ENCODE data around the gene ZNF747. TPM values are rescaled to one million over a fixed set of nuclear protein-coding genes. Genes with fewer than 3 reads are reported as not detected.
A peak's percentile ranks its signal among the peaks of the same experiment; 100 is the strongest.

Gene ZNF747
- total RNA-seq, 2 donors from 2014 or later, result 15.5 to 17.1 TPM

DNA sequence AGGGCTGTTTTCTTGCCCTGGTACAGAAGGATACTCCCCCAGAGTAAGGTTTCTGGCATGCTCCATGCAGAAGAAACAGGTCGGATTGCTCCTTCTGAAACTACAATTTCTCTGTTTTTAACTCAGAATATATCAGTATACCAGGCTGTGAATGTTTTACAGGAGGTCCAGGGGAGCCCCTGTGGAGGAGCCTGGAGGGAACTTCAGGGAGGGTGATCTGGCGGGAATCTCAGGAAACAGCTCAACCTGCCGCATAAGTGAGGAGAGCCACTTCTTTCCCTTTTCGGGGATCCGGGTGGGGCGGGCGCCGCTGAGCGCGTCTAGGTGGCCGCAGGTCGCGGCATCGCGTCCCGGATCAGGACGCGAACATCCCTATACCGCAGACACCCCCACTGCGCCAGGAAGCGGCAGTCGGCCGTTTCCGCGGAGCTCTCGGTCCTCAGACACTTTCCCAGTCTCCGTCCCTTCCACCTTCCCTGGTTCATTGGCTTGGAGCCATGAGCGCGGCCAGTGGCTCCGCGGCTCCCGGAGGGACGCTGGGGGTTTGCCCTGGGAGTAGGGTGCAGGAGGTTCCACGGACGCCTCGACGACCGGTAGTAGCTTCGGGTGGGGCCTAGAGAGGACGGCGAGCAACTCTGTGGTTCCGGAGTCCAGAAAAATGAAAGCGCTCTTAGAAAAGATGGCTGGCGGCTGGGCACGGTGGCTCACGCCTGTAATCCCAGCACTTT lies 26.6 kb upstream of the ZNF747 start:
- 94% methylated on average over 31 to 46 of the region's 46 CpGs for WGBS, 2 experiments (ENCODE audit: insufficient coverage in 1 of 2, insufficient read length in 1 of 2)
- Mint-ChIP-seq H3K9me3 (no peaks in the 10 kb centered on the region), H3K27ac (no peak overlapping the region)

DNA sequence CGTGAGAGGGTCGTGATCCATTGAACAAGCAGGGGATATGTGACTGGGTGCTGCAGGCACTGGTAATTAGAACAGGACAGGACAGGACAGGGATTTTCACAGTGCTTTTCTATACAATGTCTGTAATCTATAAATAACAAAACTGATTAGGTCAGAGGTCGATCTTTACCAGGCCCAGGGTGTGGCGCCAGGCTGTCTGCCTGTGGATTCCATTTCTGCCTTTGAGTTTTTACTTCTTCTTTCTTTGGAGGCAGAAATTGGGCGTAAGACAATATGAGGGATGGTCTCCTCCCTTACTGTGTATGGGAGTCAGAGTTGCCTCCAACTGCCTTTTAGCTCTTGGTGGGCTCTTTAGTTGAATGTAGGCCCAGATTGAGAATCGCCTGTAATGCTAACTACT lies 25.0 kb upstream of the ZNF747 start:
- WGBS, 2 experiments (ENCODE audit: insufficient coverage in 1 of 2, insufficient read length in 1 of 2), result 90 to 94% methylated on average over 2 to 6 of the region's 6 CpGs
- H3K36me3 Mint-ChIP-seq (ENCODE audit: low read depth), result peaks cover 11% of the 10 kb centered on the region
- Histone ChIP-seq H3K9me3 (ENCODE audit: control insufficient read depth, low read length) (no peaks in the 10 kb centered on the region), H3K4me1 (ENCODE audit: control insufficient read depth, insufficient read depth, low read length) (no peaks in the 10 kb centered on the region), H3K9ac (ENCODE audit: extremely low read depth, low read length, poor library complexity, severe bottlenecking) (no peak overlapping the region), H3K4me3 (ENCODE audit: low read length) (no peak overlapping the region), H3K27ac (ENCODE audit: low read depth, low read length) (no peak overlapping the region), H3K36me3 (ENCODE audit: control insufficient read depth, insufficient read depth, low read length) (peaks cover 14% of the 10 kb centered on the region), H3K27me3 (ENCODE audit: control insufficient read depth, insufficient read depth, low read length, poor library complexity, severe bottlenecking) (no peaks in the 10 kb centered on the region)
- H3K4me1 Mint-ChIP-seq, result peaks cover 5% of the 10 kb centered on the region
- no peak for DNase-seq
- H3K4me3 Mint-ChIP-seq, result no peak overlapping the region
- TF ChIP-seq, protein P1, sequence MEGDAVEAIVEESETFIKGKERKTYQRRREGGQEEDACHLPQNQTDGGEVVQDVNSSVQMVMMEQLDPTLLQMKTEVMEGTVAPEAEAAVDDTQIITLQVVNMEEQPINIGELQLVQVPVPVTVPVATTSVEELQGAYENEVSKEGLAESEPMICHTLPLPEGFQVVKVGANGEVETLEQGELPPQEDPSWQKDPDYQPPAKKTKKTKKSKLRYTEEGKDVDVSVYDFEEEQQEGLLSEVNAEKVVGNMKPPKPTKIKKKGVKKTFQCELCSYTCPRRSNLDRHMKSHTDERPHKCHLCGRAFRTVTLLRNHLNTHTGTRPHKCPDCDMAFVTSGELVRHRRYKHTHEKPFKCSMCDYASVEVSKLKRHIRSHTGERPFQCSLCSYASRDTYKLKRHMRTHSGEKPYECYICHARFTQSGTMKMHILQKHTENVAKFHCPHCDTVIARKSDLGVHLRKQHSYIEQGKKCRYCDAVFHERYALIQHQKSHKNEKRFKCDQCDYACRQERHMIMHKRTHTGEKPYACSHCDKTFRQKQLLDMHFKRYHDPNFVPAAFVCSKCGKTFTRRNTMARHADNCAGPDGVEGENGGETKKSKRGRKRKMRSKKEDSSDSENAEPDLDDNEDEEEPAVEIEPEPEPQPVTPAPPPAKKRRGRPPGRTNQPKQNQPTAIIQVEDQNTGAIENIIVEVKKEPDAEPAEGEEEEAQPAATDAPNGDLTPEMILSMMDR (conservative IDR thresholded peaks at IDR 0.05), result no peak
- no peaks in the 10 kb centered on the region for H3K9me3 Mint-ChIP-seq
- H3K27ac Mint-ChIP-seq, result no peak overlapping the region
- peaks cover 14% of the 10 kb centered on the region for H3K27me3 Mint-ChIP-seq (ENCODE audit: insufficient read depth)

More for the DNA sequence above, 26.6 kb upstream of the ZNF747 start:
- H3K27ac ChIP-seq (ENCODE audit: low read depth, low read length), result no peak overlapping the region
- DNase-seq, result peak; percentile 76
- peaks cover 20% of the 10 kb centered on the region for H3K27me3 Mint-ChIP-seq (ENCODE audit: insufficient read depth)
- no peak overlapping the region for H3K9ac ChIP-seq (ENCODE audit: extremely low read depth, low read length, poor library complexity, severe bottlenecking)
- H3K36me3 Mint-ChIP-seq (ENCODE audit: low read depth), result peaks cover 2% of the 10 kb centered on the region
- H3K4me1 ChIP-seq (ENCODE audit: control insufficient read depth, insufficient read depth, low read length), result no peaks in the 10 kb centered on the region
- no peak overlapping the region for H3K4me3 ChIP-seq (ENCODE audit: low read length)
- TF ChIP-seq, protein P1 (conservative IDR thresholded peaks at IDR 0.05), result no peak
- H3K4me1 Mint-ChIP-seq, result peaks cover 1% of the 10 kb centered on the region
- H3K36me3 ChIP-seq (ENCODE audit: control insufficient read depth, insufficient read depth, low read length), result peaks cover under 1% of the 10 kb centered on the region
- H3K27me3 ChIP-seq (ENCODE audit: control insufficient read depth, insufficient read depth, low read length, poor library complexity, severe bottlenecking), result no peaks in the 10 kb centered on the region
- H3K9me3 ChIP-seq (ENCODE audit: control insufficient read depth, low read length), result no peaks in the 10 kb centered on the region
- H3K4me3 Mint-ChIP-seq, result peak overlapping the region; percentile 58

DNA sequence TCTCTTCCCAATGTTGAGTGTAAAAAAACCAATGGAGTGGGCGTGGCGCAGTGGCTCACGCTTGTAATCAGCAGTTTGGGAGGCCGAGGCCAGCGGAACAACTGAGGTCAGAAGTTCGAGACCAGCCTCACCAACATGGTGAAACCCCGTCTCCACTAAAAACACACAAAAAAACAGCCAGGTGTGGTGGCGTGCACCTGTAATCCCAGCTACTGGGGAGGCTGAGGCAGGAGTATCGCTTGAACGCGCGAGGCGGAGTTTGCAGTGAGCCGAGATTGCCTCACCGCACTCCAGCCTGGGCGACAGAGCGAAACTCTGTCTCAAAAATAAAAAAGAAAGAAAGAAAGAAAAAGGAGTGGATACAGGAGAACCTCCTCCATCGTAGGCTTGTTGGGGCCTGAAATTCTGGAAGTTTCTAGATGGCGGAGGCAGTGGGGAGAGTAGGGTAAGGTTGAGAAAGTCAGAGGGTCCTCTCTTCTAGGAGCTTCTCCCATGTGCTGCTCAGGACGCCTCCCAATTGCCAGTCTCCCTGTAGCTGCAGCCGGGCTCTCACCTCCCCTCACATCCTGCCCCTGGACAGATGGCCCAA lies 24.2 kb upstream of the ZNF747 start:
- peaks cover 18% of the 10 kb centered on the region for H3K36me3 Mint-ChIP-seq (ENCODE audit: low read depth)
- H3K27me3 ChIP-seq (ENCODE audit: control insufficient read depth, insufficient read depth, low read length, poor library complexity, severe bottlenecking), result no peaks in the 10 kb centered on the region
- no peak for DNase-seq
- H3K4me3 ChIP-seq (ENCODE audit: low read length), result peak overlapping the region; percentile 41
- H3K27me3 Mint-ChIP-seq (ENCODE audit: insufficient read depth), result peaks cover 14% of the 10 kb centered on the region
- H3K4me3 Mint-ChIP-seq, result peak overlapping the region; percentile 74
- H3K9me3 Mint-ChIP-seq, result no peaks in the 10 kb centered on the region
- H3K36me3 ChIP-seq (ENCODE audit: control insufficient read depth, insufficient read depth, low read length), result peaks cover 20% of the 10 kb centered on the region
- WGBS, 2 experiments (ENCODE audit: insufficient coverage in 1 of 2, insufficient read length in 1 of 2), result 90 to 93% methylated on average over 18 to 21 of the region's 21 CpGs
- H3K9ac ChIP-seq (ENCODE audit: extremely low read depth, low read length, poor library complexity, severe bottlenecking), result no peak overlapping the region
- H3K27ac ChIP-seq (ENCODE audit: low read depth, low read length), result peak overlapping the region; percentile 94
- H3K27ac Mint-ChIP-seq, result peak overlapping the region; percentile 90
- peaks cover under 1% of the 10 kb centered on the region for H3K4me1 ChIP-seq (ENCODE audit: control insufficient read depth, insufficient read depth, low read length)
- no peaks in the 10 kb centered on the region for H3K9me3 ChIP-seq (ENCODE audit: control insufficient read depth, low read length)
- TF ChIP-seq, protein P1 (conservative IDR thresholded peaks at IDR 0.05), result no peak
- H3K4me1 Mint-ChIP-seq, result peaks cover 5% of the 10 kb centered on the region

All from endodermal cell (in vitro differentiated cells).